Measurements from ENCODE around the gene AHRR. TPM values are rescaled to one million over a fixed set of nuclear protein-coding genes. Genes with fewer than 3 reads are reported as not detected.

AHRR gene
- total and polyA plus RNA-seq, 9 of the 15 experiments (the other 6 are each of a cell fraction or from before 2014, with no cell fraction given): 0.06 to 1.6 (median 0.75) TPM; not detected in 1

GRCh38 chr5:451587-452458 is 130.3 kb downstream of the AHRR start (continued):
- TF ChIP-seq ZNF785 (CRISPR knock-in tag; IDR thresholded peaks at IDR 0.05): no peak
- TF ChIP-seq, protein P1, sequence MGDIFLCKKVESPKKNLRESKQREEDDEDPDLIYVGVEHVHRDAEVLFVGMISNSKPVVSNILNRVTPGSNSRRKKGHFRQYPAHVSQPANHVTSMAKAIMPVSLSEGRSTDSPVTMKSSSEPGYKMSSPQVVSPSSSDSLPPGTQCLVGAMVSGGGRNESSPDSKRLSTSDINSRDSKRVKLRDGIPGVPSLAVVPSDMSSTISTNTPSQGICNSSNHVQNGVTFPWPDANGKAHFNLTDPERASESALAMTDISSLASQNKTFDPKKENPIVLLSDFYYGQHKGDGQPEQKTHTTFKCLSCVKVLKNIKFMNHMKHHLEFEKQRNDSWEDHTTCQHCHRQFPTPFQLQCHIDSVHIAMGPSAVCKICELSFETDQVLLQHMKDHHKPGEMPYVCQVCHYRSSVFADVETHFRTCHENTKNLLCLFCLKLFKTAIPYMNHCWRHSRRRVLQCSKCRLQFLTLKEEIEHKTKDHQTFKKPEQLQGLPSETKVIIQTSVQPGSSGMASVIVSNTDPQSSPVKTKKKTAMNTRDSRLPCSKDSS (IDR thresholded peaks at IDR 0.05; ENCODE audit: low read depth, partially characterized antibody): peak; percentile 100
- no peak for TF ChIP-seq PTBP1 (IDR thresholded peaks at IDR 0.05; ENCODE audit: low read depth, low read length)
- peak; percentile 90; the same call in 1 of the 2 replicates for TF ChIP-seq XRCC3 (IDR thresholded peaks at IDR 0.05)
- no peak for TF ChIP-seq SP1 (CRISPR knock-in tag; IDR thresholded peaks at IDR 0.05)
- peak; percentile 68; the same call in 1 of the 2 replicates for TF ChIP-seq MIER1 (IDR thresholded peaks at IDR 0.05; ENCODE audit: low read depth)
- TF ChIP-seq, protein P2, sequence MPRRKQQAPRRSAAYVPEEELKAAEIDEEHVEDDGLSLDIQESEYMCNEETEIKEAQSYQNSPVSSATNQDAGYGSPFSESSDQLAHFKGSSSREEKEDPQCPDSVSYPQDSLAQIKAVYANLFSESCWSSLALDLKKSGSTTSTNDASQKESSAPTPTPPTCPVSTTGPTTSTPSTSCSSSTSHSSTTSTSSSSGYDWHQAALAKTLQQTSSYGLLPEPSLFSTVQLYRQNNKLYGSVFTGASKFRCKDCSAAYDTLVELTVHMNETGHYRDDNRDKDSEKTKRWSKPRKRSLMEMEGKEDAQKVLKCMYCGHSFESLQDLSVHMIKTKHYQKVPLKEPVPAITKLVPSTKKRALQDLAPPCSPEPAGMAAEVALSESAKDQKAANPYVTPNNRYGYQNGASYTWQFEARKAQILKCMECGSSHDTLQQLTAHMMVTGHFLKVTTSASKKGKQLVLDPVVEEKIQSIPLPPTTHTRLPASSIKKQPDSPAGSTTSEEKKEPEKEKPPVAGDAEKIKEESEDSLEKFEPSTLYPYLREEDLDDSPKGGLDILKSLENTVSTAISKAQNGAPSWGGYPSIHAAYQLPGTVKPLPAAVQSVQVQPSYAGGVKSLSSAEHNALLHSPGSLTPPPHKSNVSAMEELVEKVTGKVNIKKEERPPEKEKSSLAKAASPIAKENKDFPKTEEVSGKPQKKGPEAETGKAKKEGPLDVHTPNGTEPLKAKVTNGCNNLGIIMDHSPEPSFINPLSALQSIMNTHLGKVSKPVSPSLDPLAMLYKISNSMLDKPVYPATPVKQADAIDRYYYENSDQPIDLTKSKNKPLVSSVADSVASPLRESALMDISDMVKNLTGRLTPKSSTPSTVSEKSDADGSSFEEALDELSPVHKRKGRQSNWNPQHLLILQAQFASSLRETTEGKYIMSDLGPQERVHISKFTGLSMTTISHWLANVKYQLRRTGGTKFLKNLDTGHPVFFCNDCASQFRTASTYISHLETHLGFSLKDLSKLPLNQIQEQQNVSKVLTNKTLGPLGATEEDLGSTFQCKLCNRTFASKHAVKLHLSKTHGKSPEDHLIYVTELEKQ (CRISPR knock-in tag; IDR thresholded peaks at IDR 0.05): no peak
- TF ChIP-seq ZFP91 (CRISPR knock-in tag; IDR thresholded peaks at IDR 0.05): no peak
- 0 out of 2 replicates have a peak, but pooled peaks have one; percentile 30 for TF ChIP-seq CBX1 (IDR thresholded peaks at IDR 0.05; ENCODE audit: low read depth)
- no peak for TF ChIP-seq CREBBP (IDR thresholded peaks at IDR 0.05; ENCODE audit: low read depth, low read length)
- TF ChIP-seq, protein P3, sequence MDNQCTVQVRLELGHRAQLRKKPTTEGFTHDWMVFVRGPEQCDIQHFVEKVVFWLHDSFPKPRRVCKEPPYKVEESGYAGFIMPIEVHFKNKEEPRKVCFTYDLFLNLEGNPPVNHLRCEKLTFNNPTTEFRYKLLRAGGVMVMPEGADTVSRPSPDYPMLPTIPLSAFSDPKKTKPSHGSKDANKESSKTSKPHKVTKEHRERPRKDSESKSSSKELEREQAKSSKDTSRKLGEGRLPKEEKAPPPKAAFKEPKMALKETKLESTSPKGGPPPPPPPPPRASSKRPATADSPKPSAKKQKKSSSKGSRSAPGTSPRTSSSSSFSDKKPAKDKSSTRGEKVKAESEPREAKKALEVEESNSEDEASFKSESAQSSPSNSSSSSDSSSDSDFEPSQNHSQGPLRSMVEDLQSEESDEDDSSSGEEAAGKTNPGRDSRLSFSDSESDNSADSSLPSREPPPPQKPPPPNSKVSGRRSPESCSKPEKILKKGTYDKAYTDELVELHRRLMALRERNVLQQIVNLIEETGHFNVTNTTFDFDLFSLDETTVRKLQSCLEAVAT (IDR thresholded peaks at IDR 0.05): 0 out of 4 replicates have a peak, but pooled peaks of 1 of the 2 experiments have one; percentile 38
- peak in 1 of 2 experiments; percentile 75; a peak in 1 of 4 replicates for TF ChIP-seq ARNT (IDR thresholded peaks at IDR 0.05)
- 0 out of 2 replicates have a peak, but pooled peaks have one; percentile 20 for TF ChIP-seq ZNF507 (tag; conservative IDR thresholded peaks at IDR 0.05)
- TF ChIP-seq, protein P4, sequence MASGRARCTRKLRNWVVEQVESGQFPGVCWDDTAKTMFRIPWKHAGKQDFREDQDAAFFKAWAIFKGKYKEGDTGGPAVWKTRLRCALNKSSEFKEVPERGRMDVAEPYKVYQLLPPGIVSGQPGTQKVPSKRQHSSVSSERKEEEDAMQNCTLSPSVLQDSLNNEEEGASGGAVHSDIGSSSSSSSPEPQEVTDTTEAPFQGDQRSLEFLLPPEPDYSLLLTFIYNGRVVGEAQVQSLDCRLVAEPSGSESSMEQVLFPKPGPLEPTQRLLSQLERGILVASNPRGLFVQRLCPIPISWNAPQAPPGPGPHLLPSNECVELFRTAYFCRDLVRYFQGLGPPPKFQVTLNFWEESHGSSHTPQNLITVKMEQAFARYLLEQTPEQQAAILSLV (tag; IDR thresholded peaks at IDR 0.05): peak; percentile 50; the same call in 1 of the 2 replicates
- no peak for TF ChIP-seq BMI1 (IDR thresholded peaks at IDR 0.05; ENCODE audit: low read length)
- no peak for TF ChIP-seq NUFIP1 (IDR thresholded peaks at IDR 0.05; ENCODE audit: partially characterized antibody)
- no peak for TF ChIP-seq JUNB (CRISPR knock-in tag; conservative IDR thresholded peaks at IDR 0.05)
- TF ChIP-seq RCOR1 (IDR thresholded peaks at IDR 0.05; ENCODE audit: borderline replicate concordance in 1 of 2, low read depth in 2 of 2, low read length in 2 of 2): no peak
- TF ChIP-seq ELF4 (CRISPR knock-in tag; IDR thresholded peaks at IDR 0.05): no peak
